Stimulated activated CD4-positive, alpha-beta T cell treated with anti-CD3 and anti-CD28 coated beads, Interleukin-1b, Interleukin-23, amount 100 ng/mL, for 4 hours (primary cell): Measurements from ENCODE around the gene KLHL29.
A peak's percentile ranks its signal among the peaks of the same experiment; 100 is the strongest.

Source experiments
- DNase-seq, 2 donors: peaks; one replicate each; pipeline ENCODE4 v3.0.0-alpha.2; 2020; ENCODE audit warnings: low read depth in 2 of 2

Gene KLHL29

GRCh38 chr2:23513245-23513871, 128.4 kb downstream of the KLHL29 start:
- no peak for DNase-seq

- DNase-seq = no peak
Measured at GRCh38 chr2:23513872-23514793, 129.2 kb downstream of the KLHL29 start.

GRCh38 chr2:23516520-23517256, 131.7 kb downstream of the KLHL29 start:
- DNase-seq = no peak

GRCh38 chr2:23518481-23519333, 133.7 kb downstream of the KLHL29 start:
- no peak for DNase-seq

- DNase-seq = no peak
Measured at GRCh38 chr2:23519334-23519651, 134.3 kb downstream of the KLHL29 start.

- DNase-seq = no peak
Measured at GRCh38 chr2:23520256-23520655, 135.3 kb downstream of the KLHL29 start.

GRCh38 chr2:23521060-23521459, 136.1 kb downstream of the KLHL29 start:
- DNase-seq = no peak

- no peak for DNase-seq
Measured at GRCh38 chr2:23522726-23523372, 137.9 kb downstream of the KLHL29 start.

GRCh38 chr2:23523373-23524260, 138.6 kb downstream of the KLHL29 start:
- no peak for DNase-seq

GRCh38 chr2:23524261-23524706, 139.3 kb downstream of the KLHL29 start:
- no peak for DNase-seq

GRCh38 chr2:23525137-23525765, 140.3 kb downstream of the KLHL29 start:
- DNase-seq = no peak

- DNase-seq = peak; percentile 5 to 12
Measured at GRCh38 chr2:23526114-23526513, 141.1 kb downstream of the KLHL29 start.

GRCh38 chr2:23526835-23527790, 142.1 kb downstream of the KLHL29 start:
- DNase-seq = no peak

GRCh38 chr2:23528171-23528570, 143.2 kb downstream of the KLHL29 start:
- DNase-seq = no peak

- no peak for DNase-seq
Measured at GRCh38 chr2:23528690-23529089, 143.7 kb downstream of the KLHL29 start.

GRCh38 chr2:23529659-23530058, 144.7 kb downstream of the KLHL29 start:
- no peak for DNase-seq

GRCh38 chr2:23530206-23530908, 145.4 kb downstream of the KLHL29 start:
- no peak for DNase-seq

GRCh38 chr2:23530909-23531276, 145.9 kb downstream of the KLHL29 start:
- no peak for DNase-seq
